SK-N-SH (cell line): Measurements from ENCODE around the gene PCBP3. TPM values are rescaled to one million over a fixed set of nuclear protein-coding genes. Genes with fewer than 3 reads are reported as not detected.

Source experiments
- CTCF ChIA-PET: fragments of 300-600, 350-600 bp; formaldehyde crosslinking; extraction: SDS; loops from one replicate; lab custom pipeline; 2021; lab: Yijun Ruan, JAX
- POLR2A ChIA-PET: fragments of 350-600 bp; sonication (Branson Sonifier 250); formaldehyde crosslinking; extraction: SDS; loops from one replicate; lab custom pipeline; 2020; ENCODE audit warnings: antibody characterized with exemption, inconsistent platforms; lab: Yijun Ruan, JAX
- DNase-seq: peaks from one replicate; pipeline ENCODE4 v3.0.0; 2012
- H2AFZ ChIP-seq: fragments of 200-600 bp; sonication (generic); 2 replicates; pipeline ENCODE4 v1.8.1; 2016; ENCODE audit warnings: antibody characterized with exemption, mild to moderate bottlenecking, low read depth
- H3F3A ChIP-seq: fragments of 200-600 bp; sonication (generic); replicated peaks from 2 replicates; pipeline ENCODE3; 2016; ENCODE audit warnings: antibody characterized with exemption, mild to moderate bottlenecking; ENCODE audit not compliant: insufficient read depth
- H3K27ac ChIP-seq, 2 experiments: fragments of 200-500 bp in 1 of 2; fragments of 200-600 bp in 1 of 2; sonication (Bioruptor generic) in 1 of 2; sonication (generic), shearing (Covaris generic) in 1 of 2; 2 replicates each; pipeline versions ENCODE4 v1.5.1 to v1.6.1; 2014 to 2016; ENCODE audit warnings: low read depth in 2 of 2, inconsistent platforms in 1 of 2, low read length in 1 of 2, mild to moderate bottlenecking in 1 of 2, mixed read lengths in 1 of 2
- H3K27me3 ChIP-seq: fragments of 200-600 bp; sonication (generic), shearing (Covaris generic); 2 replicates; pipeline ENCODE4 v1.6.1; 2016; ENCODE audit warnings: mixed run types; ENCODE audit not compliant: insufficient read depth
- H3K36me3 ChIP-seq, 2 experiments: fragments of 200-500 bp in 1 of 2; fragments of 200-600 bp in 1 of 2; sonication (Bioruptor generic) in 1 of 2; sonication (generic) in 1 of 2; replicated peaks in 1 of 2; 2 replicates each; pipeline versions ENCODE3 to v1.5.1; 2014 to 2016; ENCODE audit warnings: low read length in 1 of 2, mild to moderate bottlenecking in 1 of 2; ENCODE audit not compliant: insufficient read depth in 2 of 2, control insufficient read depth in 1 of 2
- H3K4me1 ChIP-seq, 2 experiments: fragments of 200-500 bp in 1 of 2; fragments of 200-600 bp in 1 of 2; sonication (Bioruptor generic) in 1 of 2; sonication (generic), shearing (Covaris generic) in 1 of 2; 2 replicates each; pipeline versions ENCODE4 v1.5.1 to v1.6.1; 2014 to 2016; ENCODE audit warnings: low read depth in 1 of 2, low read length in 1 of 2, mixed run types in 1 of 2; ENCODE audit not compliant: insufficient read depth in 2 of 2, control insufficient read depth in 1 of 2
- H3K4me2 ChIP-seq: fragments of 200-600 bp; sonication (generic), shearing (Covaris generic); 2 replicates; pipeline ENCODE4 v1.6.1; 2017; ENCODE audit warnings: mixed run types
- H3K4me3 ChIP-seq, 2 experiments: fragments of 200-500 bp in 1 of 2; fragments of 200-600 bp in 1 of 2; sonication (Bioruptor generic) in 1 of 2; sonication (generic), shearing (Covaris generic) in 1 of 2; 2 replicates each; pipeline versions ENCODE4 v1.5.1 to v1.8.1; 2014 to 2016; ENCODE audit warnings: low read depth in 2 of 2, inconsistent platforms in 1 of 2, low read length in 1 of 2, mild to moderate bottlenecking in 1 of 2, mixed read lengths in 1 of 2, moderate library complexity in 1 of 2
- H3K79me2 ChIP-seq: fragments of 200-600 bp; sonication (generic); 2 replicates; pipeline ENCODE4 v1.8.1; 2017; ENCODE audit warnings: mild to moderate bottlenecking; ENCODE audit not compliant: insufficient read depth
- H3K9ac ChIP-seq: fragments of 200-600 bp; sonication (generic); 2 replicates; pipeline ENCODE4 v1.6.1; 2017; ENCODE audit warnings: mixed run types
- H3K9me2 ChIP-seq: fragments of 200-600 bp; sonication (generic); 2 replicates; pipeline ENCODE4 v1.6.1; 2017; ENCODE audit warnings: mixed run types
- H3K9me3 ChIP-seq: fragments of 200-600 bp; sonication (generic); 2 replicates; pipeline ENCODE4 v1.6.1; 2017; ENCODE audit warnings: mixed run types, mild to moderate bottlenecking, moderate library complexity
- H4K20me1 ChIP-seq: fragments of 200-600 bp; sonication (generic); 2 replicates; pipeline ENCODE4 v1.6.1; 2017; ENCODE audit warnings: mild to moderate bottlenecking, mixed run types; ENCODE audit not compliant: insufficient read depth
- CHD2 ChIP-seq: fragments of 150-350 bp; IDR thresholded peaks from 2 replicates; pipeline ENCODE4 v1.6.1; 2018; ENCODE audit warnings: low read length; ENCODE audit not compliant: partially characterized antibody
- EP300 ChIP-seq, 2 experiments: IDR thresholded peaks; 2 replicates each; pipeline versions ENCODE4 v1.4.0 to v1.6.1; 2012; ENCODE audit warnings: borderline replicate concordance in 1 of 2, low read depth in 1 of 2, low read length in 1 of 2
- FOSL2 ChIP-seq: IDR thresholded peaks from 2 replicates; pipeline ENCODE4 v1.4.0; 2012; ENCODE audit warnings: low read depth, mild to moderate bottlenecking, moderate library complexity, borderline replicate concordance
- GABPA ChIP-seq: IDR thresholded peaks from 2 replicates; pipeline ENCODE4 v1.4.0; 2012; ENCODE audit warnings: low read depth, mild to moderate bottlenecking
- IRF3 ChIP-seq: fragments of 150-350 bp; IDR thresholded peaks from 2 replicates; pipeline ENCODE4 v1.6.1; 2016; ENCODE audit warnings: mild to moderate bottlenecking, low read depth, low read length
- JUND ChIP-seq: IDR thresholded peaks from 2 replicates; pipeline ENCODE4 v1.4.0; 2012
- MAX ChIP-seq: IDR thresholded peaks from 2 replicates; pipeline ENCODE4 v1.4.0; 2012; ENCODE audit warnings: low read depth
- NFIC ChIP-seq: IDR thresholded peaks from 2 replicates; pipeline ENCODE4 v1.4.0; 2012; ENCODE audit warnings: borderline replicate concordance
- NRF1 ChIP-seq: IDR thresholded peaks from 2 replicates; pipeline ENCODE4 v1.6.1; 2012; ENCODE audit warnings: low read depth, mild to moderate bottlenecking, low read length
- PBX3 ChIP-seq: IDR thresholded peaks from 2 replicates; pipeline ENCODE4; 2012
- SMC3 ChIP-seq: IDR thresholded peaks from 2 replicates; pipeline ENCODE4 v1.6.1; 2012; ENCODE audit warnings: low read depth, low read length, improper control_type of control experiment
- TCF12 ChIP-seq: IDR thresholded peaks from 2 replicates; pipeline ENCODE4 v1.4.0; 2012
- TEAD4 ChIP-seq: IDR thresholded peaks from 2 replicates; pipeline ENCODE4 v1.4.0; 2012; ENCODE audit warnings: mild to moderate bottlenecking, borderline replicate concordance; ENCODE audit not compliant: insufficient read depth
- YY1 ChIP-seq: IDR thresholded peaks from 2 replicates; pipeline ENCODE4 v1.4.0; 2012; ENCODE audit warnings: low read depth, mild to moderate bottlenecking
- WGBS: methylation state at CpG from one replicate; pipeline ENCODE4 v1.1.6; 2017; ENCODE audit warnings: low lambda C conversion rate; 5-methylcytosine and 5-hydroxymethylcytosine counted together
- polyA plus RNA-seq, 3 experiments: library from polyadenylated mRNA; depleted of rRNA; stranded (reverse); fragments of >200 nt; gene quantifications; 2 replicates each; pipeline ENCODE4 v1.2.3, GENCODE V29; 2012
- TF ChIP-seq, protein P1 (sequence below): IDR thresholded peaks from 2 replicates; pipeline ENCODE4 v1.4.0; 2012; ENCODE audit warnings: low read depth, borderline replicate concordance

The PCBP3 gene
- polyA plus RNA-seq, 1 of the 3 experiments (the other 2 are of a cell fraction) = 9.5 TPM

DNA sequence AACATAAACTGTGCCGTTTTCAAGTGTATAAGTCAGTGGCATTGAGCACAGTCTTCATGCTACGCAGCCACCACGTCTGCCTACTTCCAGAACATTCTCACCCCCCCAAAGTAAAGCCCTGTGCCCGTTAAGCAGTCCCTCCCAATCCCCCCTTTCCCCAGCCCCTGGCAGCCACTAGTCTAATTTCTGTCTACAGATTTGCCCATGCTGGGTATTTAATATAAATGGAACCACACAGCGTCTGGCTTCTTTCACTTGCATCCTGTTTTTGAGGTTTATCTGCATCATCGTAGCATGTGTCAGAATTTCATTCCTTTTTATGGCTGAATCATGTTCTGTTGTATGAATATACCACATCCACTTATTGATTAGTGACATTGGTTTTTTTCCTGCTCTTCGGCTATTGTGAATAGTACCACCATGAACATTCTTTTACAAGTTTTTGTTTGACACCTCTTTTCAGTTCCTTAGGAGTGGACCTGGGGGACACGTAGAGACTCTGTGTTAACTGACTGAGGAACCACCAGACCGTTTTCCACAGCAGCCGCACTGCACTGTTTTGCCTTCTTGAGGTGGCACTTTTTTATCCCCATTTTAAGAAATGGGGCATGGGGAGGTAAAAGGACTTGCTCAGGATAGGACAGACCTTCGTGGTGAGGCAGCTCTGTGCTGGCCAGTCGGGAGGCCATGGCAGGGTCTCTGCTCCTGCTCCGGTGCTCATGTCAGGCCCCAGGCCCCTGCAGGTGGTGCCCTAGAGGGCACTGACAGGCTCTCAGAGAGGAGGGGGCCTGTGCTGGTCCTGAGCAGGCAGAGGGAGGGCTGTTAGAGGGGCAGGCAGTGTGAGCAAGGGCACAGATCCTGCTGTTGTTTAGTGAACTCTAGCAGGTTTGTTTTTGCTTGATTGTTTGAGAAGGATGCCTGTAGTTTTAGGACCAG, 123.8 kb downstream of the PCBP3 start (continued):
- TF ChIP-seq, protein P1, sequence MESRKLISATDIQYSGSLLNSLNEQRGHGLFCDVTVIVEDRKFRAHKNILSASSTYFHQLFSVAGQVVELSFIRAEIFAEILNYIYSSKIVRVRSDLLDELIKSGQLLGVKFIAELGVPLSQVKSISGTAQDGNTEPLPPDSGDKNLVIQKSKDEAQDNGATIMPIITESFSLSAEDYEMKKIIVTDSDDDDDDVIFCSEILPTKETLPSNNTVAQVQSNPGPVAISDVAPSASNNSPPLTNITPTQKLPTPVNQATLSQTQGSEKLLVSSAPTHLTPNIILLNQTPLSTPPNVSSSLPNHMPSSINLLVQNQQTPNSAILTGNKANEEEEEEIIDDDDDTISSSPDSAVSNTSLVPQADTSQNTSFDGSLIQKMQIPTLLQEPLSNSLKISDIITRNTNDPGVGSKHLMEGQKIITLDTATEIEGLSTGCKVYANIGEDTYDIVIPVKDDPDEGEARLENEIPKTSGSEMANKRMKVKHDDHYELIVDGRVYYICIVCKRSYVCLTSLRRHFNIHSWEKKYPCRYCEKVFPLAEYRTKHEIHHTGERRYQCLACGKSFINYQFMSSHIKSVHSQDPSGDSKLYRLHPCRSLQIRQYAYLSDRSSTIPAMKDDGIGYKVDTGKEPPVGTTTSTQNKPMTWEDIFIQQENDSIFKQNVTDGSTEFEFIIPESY = no peak
- TF ChIP-seq YY1 (no peak), SMC3 (no peak), MAX (no peak), NRF1 (no peak), PBX3 (peak; percentile 82), NFIC (no peak; the same call in 1 of the 2 replicates), FOSL2 (peak; percentile 54; the same call in 1 of the 2 replicates), CHD2 (peak; percentile 68), GABPA (no peak), TEAD4 (peak; percentile 29; the same call in 1 of the 2 replicates), EP300 (IDR thresholded peaks at IDR 0.05; ENCODE audit: borderline replicate concordance in 1 of 2, low read depth in 1 of 2, low read length in 1 of 2) (peak; percentile 69 to 92; a peak in 3 of 4 replicates), JUND (peak; percentile 64; the same call in 1 of the 2 replicates)

DNA sequence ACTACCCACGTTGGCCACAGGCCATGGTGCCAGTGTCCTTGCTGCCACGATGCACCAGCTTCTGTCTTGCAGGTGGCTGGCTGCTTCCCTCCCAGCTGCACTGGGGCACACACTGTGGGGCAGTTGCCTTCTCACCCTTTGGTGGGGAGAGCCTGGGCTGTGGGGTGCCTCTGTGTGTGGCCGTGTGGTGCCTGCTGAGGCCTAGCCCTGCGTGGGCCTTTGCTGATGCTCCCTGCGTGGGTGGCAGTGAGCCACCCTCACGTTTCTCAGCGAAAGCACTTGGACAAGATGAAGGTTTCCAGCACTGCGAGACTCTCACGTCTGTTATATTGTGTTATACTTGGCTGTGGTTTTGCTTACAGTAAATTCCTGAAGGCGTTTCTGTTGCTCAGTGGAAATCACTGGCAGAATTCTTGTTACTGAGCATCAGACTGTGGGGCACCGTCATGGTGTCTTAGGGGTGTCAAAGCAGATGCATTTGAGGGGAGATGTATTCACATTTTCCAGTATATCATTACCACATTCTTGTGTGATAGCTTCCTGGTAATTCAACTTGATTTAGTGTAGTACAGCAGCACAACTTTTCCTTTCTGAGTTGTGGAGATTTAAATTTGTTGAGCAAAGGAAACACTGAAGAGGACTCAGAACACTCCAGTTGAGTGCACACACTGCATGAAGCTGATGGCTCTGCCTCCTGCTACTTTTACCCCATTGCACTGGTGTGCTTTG, 124.7 kb downstream of the PCBP3 start:
- no peak for DNase-seq
- H3F3A ChIP-seq = no peaks in the 10 kb centered on the region
- ChIA-PET CTCF (interaction anchor here (0.6 to 2.8 kb wide), 11 partner anchors 11 to 212 kb away, joined by 3 to 10 read pairs (median 4); no protein-coding TSS in a partner anchor), POLR2A (no interaction called here)
- no peaks in the 10 kb centered on the region for H3K36me3 ChIP-seq
- no peaks in the 10 kb centered on the region for H3K27me3 ChIP-seq
- H3K4me2 ChIP-seq = peak overlapping the region; percentile 51
- H3K9me2 ChIP-seq = no peaks in the 10 kb centered on the region
- no peak overlapping the region for H3K4me3 ChIP-seq
- no peaks in the 10 kb centered on the region; the same call in 1 of the 2 replicates for H3K79me2 ChIP-seq
- no peaks in the 10 kb centered on the region for H4K20me1 ChIP-seq
- no peaks in the 10 kb centered on the region for H3K9me3 ChIP-seq
- H3K4me1 ChIP-seq = peaks cover 22 to 58% of the 10 kb centered on the region in 2 experiments
- TF ChIP-seq IRF3 = no peak
- no peak for TF ChIP-seq SMC3
- no peak for TF ChIP-seq JUND
- 0 out of 2 replicates have a peak, but pooled peaks have one; percentile 26 for TF ChIP-seq TCF12
- H3K27ac ChIP-seq = peak overlapping the region; percentile 61 to 95
- WGBS = 46% methylated on average over 9 of the region's 11 CpGs
- H3K9ac ChIP-seq = peak overlapping the region; percentile 3; the same call in 1 of the 2 replicates
- H2AFZ ChIP-seq = no peak overlapping the region
